ENCODE results near the gene SYNDIG1L. TPM values are rescaled to one million over a fixed set of nuclear protein-coding genes. Genes with fewer than 3 reads are reported as not detected.

Gene SYNDIG1L
- total and polyA plus RNA-seq, 2 of the 4 experiments (the other 2 are of a cell fraction) = not detected

- Histone ChIP-seq H3K27ac (ENCODE audit: insufficient read depth, low read length) (no peak overlapping the region), H2AK5ac (ENCODE audit: low read depth, low read length) (no peak overlapping the region), H3K9me3 (ENCODE audit: control insufficient read depth, insufficient read depth, low read length) (no peaks in the 10 kb centered on the region), H3K18ac (ENCODE audit: low read depth, low read length) (no peak overlapping the region), H3K4me1 (ENCODE audit: control insufficient read depth, insufficient read depth, low read length) (no peaks in the 10 kb centered on the region), H3K56ac (ENCODE audit: extremely low read depth, insufficient read depth, low read length) (no peak overlapping the region), H3K4me2 (ENCODE audit: low read depth, low read length) (no peak overlapping the region), H2AK9ac (replicated peaks; ENCODE audit: low read depth, low read length, poor library complexity) (no peak overlapping the region), H3K79me1 (ENCODE audit: low read depth in 1 of 2, low read length in 2 of 2) (no peaks in the 10 kb centered on the region), H2BK15ac (ENCODE audit: low read depth, low read length) (no peak overlapping the region), H4K8ac (ENCODE audit: low read depth in 2 of 2, low read length in 2 of 2) (no peak overlapping the region), H3K36me3 (ENCODE audit: control insufficient read depth, insufficient read depth, low read length) (no peaks in the 10 kb centered on the region), H3K14ac (replicated peaks; ENCODE audit: low read depth, low read length) (no peak overlapping the region), H2BK120ac (ENCODE audit: low read depth, low read length) (no peak overlapping the region), H2AFZ (replicated peaks; ENCODE audit: low read length, poor library complexity) (no peak overlapping the region), H4K5ac (ENCODE audit: low read depth, low read length) (no peak overlapping the region), H3K4me3 (ENCODE audit: insufficient read depth, low read depth, low read length) (no peak overlapping the region), H2BK5ac (ENCODE audit: low read depth, low read length, poor library complexity, severe bottlenecking) (no peak overlapping the region), H2BK20ac (ENCODE audit: low read depth, low read length) (no peak overlapping the region), H3K4ac (ENCODE audit: low read depth, low read length) (no peak overlapping the region), H4K91ac (ENCODE audit: insufficient read depth, low read depth, low read length) (no peak overlapping the region), H3K27me3 (ENCODE audit: control insufficient read depth, insufficient read depth, low read length) (peaks cover 63% of the 10 kb centered on the region), H3K23ac (ENCODE audit: low read depth, low read length) (no peak overlapping the region), H3K9ac (ENCODE audit: low read depth, low read length) (no peak overlapping the region), H4K20me1 (ENCODE audit: insufficient read depth, low read length) (no peaks in the 10 kb centered on the region), H3K9me1 (ENCODE audit: insufficient read depth, low read length) (no peaks in the 10 kb centered on the region)
- no CpG with 5 or more reads among the region's 2 CpGs for WGBS, 2 experiments (ENCODE audit: extremely low coverage in 2 of 2, insufficient read length in 1 of 2)
- POLR2A ChIA-PET (ENCODE audit: unreplicated experiment) = no interaction called here
- dilution Hi-C loops (cut with HindIII; ENCODE audit: low sequenced_read_pairs, unreplicated experiment) (no loop called here), intact Hi-C loops (cut with micrococcal nuclease) (no loop called here), in situ Hi-C loops (cut with MboI; ENCODE audit: low sequenced_read_pairs) (no loop called here)
- CTCF ChIA-PET = no interaction called here
- BruUV-seq (replicated peaks) = no TSS peak
- DNase-seq (no peak), ATAC-seq (ENCODE audit: low read depth) (no peak)
- TF ChIP-seq MAFK (IDR thresholded peaks at IDR 0.05; ENCODE audit: low read depth, low read length) (no peak), RCOR1 (IDR thresholded peaks at IDR 0.05; ENCODE audit: insufficient replicate concordance, low read length) (no peak), MXI1 (IDR thresholded peaks at IDR 0.05; ENCODE audit: borderline replicate concordance, low read depth, low read length) (no peak)
- TF ChIP-seq, protein P1, sequence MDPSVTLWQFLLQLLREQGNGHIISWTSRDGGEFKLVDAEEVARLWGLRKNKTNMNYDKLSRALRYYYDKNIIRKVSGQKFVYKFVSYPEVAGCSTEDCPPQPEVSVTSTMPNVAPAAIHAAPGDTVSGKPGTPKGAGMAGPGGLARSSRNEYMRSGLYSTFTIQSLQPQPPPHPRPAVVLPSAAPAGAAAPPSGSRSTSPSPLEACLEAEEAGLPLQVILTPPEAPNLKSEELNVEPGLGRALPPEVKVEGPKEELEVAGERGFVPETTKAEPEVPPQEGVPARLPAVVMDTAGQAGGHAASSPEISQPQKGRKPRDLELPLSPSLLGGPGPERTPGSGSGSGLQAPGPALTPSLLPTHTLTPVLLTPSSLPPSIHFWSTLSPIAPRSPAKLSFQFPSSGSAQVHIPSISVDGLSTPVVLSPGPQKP (IDR thresholded peaks at IDR 0.05; ENCODE audit: borderline replicate concordance, low read depth, low read length) = no peak
Observed at GRCh38 chr14:74412753-74413152, 13.3 kb downstream of the SYNDIG1L start.
